ENCODE measurements around the gene NOTO. TPM values are rescaled to one million over a fixed set of nuclear protein-coding genes. Genes with fewer than 3 reads are reported as not detected.

Gene NOTO
- total and polyA plus RNA-seq, 2 of the 8 experiments (the other 6 are each of a cell fraction or from before 2014, with no cell fraction given): 0.33 to 0.54 TPM

DNA sequence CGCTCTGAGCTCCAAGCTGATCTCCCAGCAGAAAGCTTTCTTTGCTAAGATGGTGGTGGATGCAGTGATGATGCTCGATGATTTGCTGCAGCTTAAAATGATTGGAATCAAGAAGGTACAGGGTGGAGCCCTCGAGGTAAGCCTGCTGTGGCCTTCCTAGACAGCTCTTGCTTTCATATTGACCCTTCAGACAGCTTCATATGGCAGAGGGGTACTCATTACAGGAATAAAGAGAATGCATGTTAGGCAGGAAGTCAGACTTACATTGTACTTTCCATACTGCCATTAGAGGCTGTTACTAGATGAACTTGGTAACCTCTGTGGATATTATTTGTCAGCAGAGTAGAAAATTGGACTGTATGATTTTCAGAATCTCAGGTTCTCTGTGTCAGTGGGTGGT lies 42.2 kb downstream of the NOTO start:
- H2AFZ ChIP-seq (ENCODE audit: low read length): no peak overlapping the region
- peaks cover 4 to 16% of the 10 kb centered on the region in 2 experiments for H4K20me1 ChIP-seq (replicated peaks in 1 of 2; ENCODE audit: control insufficient read depth in 1 of 2, insufficient read depth in 2 of 2, low read length in 2 of 2)
- H3K36me3 ChIP-seq (ENCODE audit: control insufficient read depth in 2 of 4, insufficient read depth in 4 of 4, low read length in 3 of 4): peaks cover 49 to 95% (median 77%) of the 10 kb centered on the region in 4 experiments
- H2BK120ac ChIP-seq (replicated peaks; ENCODE audit: low read depth, low read length): no peak overlapping the region
- peaks cover 3 to 32% of the 10 kb centered on the region in 2 experiments; a peak in 3 of 4 replicates for H3K79me2 ChIP-seq (ENCODE audit: control insufficient read depth in 1 of 2, insufficient read depth in 2 of 2, low read length in 2 of 2)
- no peak overlapping the region for H3K4me2 ChIP-seq (ENCODE audit: insufficient read depth in 1 of 2, low read depth in 2 of 2, low read length in 2 of 2)
- H3K4me1 ChIP-seq (replicated peaks in 1 of 4; ENCODE audit: control insufficient read depth in 3 of 4, insufficient read depth in 4 of 4, low read length in 3 of 4): no peaks in the 10 kb centered on the region
- no peak overlapping the region for H4K8ac ChIP-seq (ENCODE audit: extremely low read depth, insufficient read depth, low read length)
- H3K18ac ChIP-seq (ENCODE audit: extremely low read depth, low read length): no peak overlapping the region
- no peak overlapping the region for H4K91ac ChIP-seq (replicated peaks; ENCODE audit: insufficient read length, low read length)
- POLR2A ChIA-PET (ENCODE audit: partially characterized antibody): interaction anchor here (1.0 to 6.5 kb wide), 6 partner anchors 9 to 38 kb away, joined by 3 to 65 read pairs (median 5); partner anchors contain the start of genes CCT7 and PRADC1
- no peaks in the 10 kb centered on the region for H3K9me3 ChIP-seq (ENCODE audit: insufficient read depth in 2 of 2, low read depth in 1 of 2, low read length in 1 of 2)
- H2BK12ac ChIP-seq (ENCODE audit: low read depth, low read length): no peak overlapping the region
- H3K79me1 ChIP-seq (ENCODE audit: low read depth, low read length): peaks cover 2% of the 10 kb centered on the region; the same call in 1 of the 2 replicates
- H3K23me2 ChIP-seq (ENCODE audit: low read depth, low read length): no peaks in the 10 kb centered on the region
- no peak overlapping the region for H3K9ac ChIP-seq (replicated peaks in 1 of 4; ENCODE audit: extremely low read depth in 1 of 4, low read depth in 3 of 4, low read length in 3 of 4)
- no peak overlapping the region for H3K56ac ChIP-seq (replicated peaks; ENCODE audit: insufficient read length, low read depth, low read length)
- no peak overlapping the region for H3K27ac ChIP-seq (ENCODE audit: low read depth, low read length)
- H3K4ac ChIP-seq (replicated peaks; ENCODE audit: insufficient read length, low read depth, low read length): no peak overlapping the region
- no peak overlapping the region for H3K4me3 ChIP-seq (ENCODE audit: extremely low read depth in 1 of 4, insufficient read depth in 2 of 4, low read depth in 3 of 4, low read length in 4 of 4)
- H4K5ac ChIP-seq (ENCODE audit: insufficient read length, low read depth, low read length): no peak overlapping the region
- DNase-seq (ENCODE audit: low read depth in 1 of 2, low spot score in 2 of 2) (no peak), FAIRE-seq (no peak)
- H2BK15ac ChIP-seq (ENCODE audit: low read length): no peak overlapping the region
- no peak overlapping the region for H2BK5ac ChIP-seq (ENCODE audit: low read depth, low read length)
- 94% methylated on average over 3 of the region's 3 CpGs; no CpG with 5 or more reads in 1 of the 2 experiments for WGBS, 2 experiments (ENCODE audit: extremely low coverage in 1 of 2, insufficient coverage in 1 of 2, insufficient read length in 1 of 2, insufficient replicate concordance in 2 of 2, low coverage in 1 of 2, low lambda C conversion rate in 2 of 2, missing lambda C conversion rate in 1 of 2)
- no peak overlapping the region for H2AK5ac ChIP-seq (ENCODE audit: low read depth, low read length)
- CTCF ChIA-PET (ENCODE audit: partially characterized antibody): interaction anchor here (0.9 to 1.7 kb wide), 7 partner anchors 8 to 46 kb away, joined by 3 to 11 read pairs (median 4); no protein-coding TSS in a partner anchor
- no peaks in the 10 kb centered on the region for H3K27me3 ChIP-seq (replicated peaks in 1 of 4; ENCODE audit: control insufficient read depth in 3 of 4, extremely low read depth in 1 of 4, insufficient read depth in 3 of 4, low read length in 3 of 4)
- no peak overlapping the region for H2BK20ac ChIP-seq (ENCODE audit: low read length)
- no peak overlapping the region for H3K23ac ChIP-seq (ENCODE audit: insufficient read length)
- H3K14ac ChIP-seq (ENCODE audit: insufficient read length): no peak overlapping the region
- TF ChIP-seq BRCA1 (IDR thresholded peaks at IDR 0.05; ENCODE audit: low read depth, low read length) (no peak), RNF2 (IDR thresholded peaks at IDR 0.05; ENCODE audit: borderline replicate concordance, low read depth, low read length, missing control alignments, poor library complexity, severe bottlenecking) (no peak), SIX5 (IDR thresholded peaks at IDR 0.05; ENCODE audit: low read depth, low read length) (no peak), NRF1 (IDR thresholded peaks at IDR 0.05; ENCODE audit: low read depth, low read length) (no peak), CBX5 (IDR thresholded peaks at IDR 0.05; ENCODE audit: low read depth, low read length) (no peak), FOSL1 (IDR thresholded peaks at IDR 0.05; ENCODE audit: insufficient read depth, low read depth, low read length) (no peak), RBBP5 (IDR thresholded peaks at IDR 0.05; ENCODE audit: borderline replicate concordance, low read depth, low read length) (no peak), SAP30 (IDR thresholded peaks at IDR 0.05; ENCODE audit: insufficient read depth, insufficient replicate concordance, low read length) (no peak), RAD21 (IDR thresholded peaks at IDR 0.05 in 1 of 2, conservative IDR thresholded peaks at IDR 0.05 in 1 of 2; ENCODE audit: low read depth in 2 of 2, low read length in 2 of 2) (no peak), CBX8 (IDR thresholded peaks at IDR 0.05; ENCODE audit: borderline replicate concordance, low read depth, low read length) (no peak)
- TF ChIP-seq, protein P1, sequence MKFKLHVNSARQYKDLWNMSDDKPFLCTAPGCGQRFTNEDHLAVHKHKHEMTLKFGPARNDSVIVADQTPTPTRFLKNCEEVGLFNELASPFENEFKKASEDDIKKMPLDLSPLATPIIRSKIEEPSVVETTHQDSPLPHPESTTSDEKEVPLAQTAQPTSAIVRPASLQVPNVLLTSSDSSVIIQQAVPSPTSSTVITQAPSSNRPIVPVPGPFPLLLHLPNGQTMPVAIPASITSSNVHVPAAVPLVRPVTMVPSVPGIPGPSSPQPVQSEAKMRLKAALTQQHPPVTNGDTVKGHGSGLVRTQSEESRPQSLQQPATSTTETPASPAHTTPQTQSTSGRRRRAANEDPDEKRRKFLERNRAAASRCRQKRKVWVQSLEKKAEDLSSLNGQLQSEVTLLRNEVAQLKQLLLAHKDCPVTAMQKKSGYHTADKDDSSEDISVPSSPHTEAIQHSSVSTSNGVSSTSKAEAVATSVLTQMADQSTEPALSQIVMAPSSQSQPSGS (IDR thresholded peaks at IDR 0.05; ENCODE audit: low read length): no peak

Data from H1 (cell line).